Mucosa of stomach (tissue), 1 donor: Measurements from ENCODE around the gene UVRAG.

Experiments used
- H3K27me3 ChIP-seq: one replicate; pipeline ENCODE4 v1.7.0; 2013; ENCODE audit warnings: mild to moderate bottlenecking, low read length; ENCODE audit not compliant: control insufficient read depth, insufficient read depth
- H3K36me3 ChIP-seq: one replicate; pipeline ENCODE4 v1.7.0; 2013; ENCODE audit warnings: low read length; ENCODE audit not compliant: control insufficient read depth, insufficient read depth
- H3K4me1 ChIP-seq: one replicate; pipeline ENCODE4 v1.7.0; 2013; ENCODE audit warnings: mild to moderate bottlenecking, low read length; ENCODE audit not compliant: control insufficient read depth, insufficient read depth
- H3K4me3 ChIP-seq: one replicate; pipeline ENCODE4 v1.7.0; 2013; ENCODE audit warnings: low read length
- H3K9ac ChIP-seq: one replicate; pipeline ENCODE4 v1.7.0; 2013; ENCODE audit warnings: mild to moderate bottlenecking, low read length, moderate library complexity
- H3K9me3 ChIP-seq: one replicate; pipeline ENCODE4 v1.7.0; 2013; ENCODE audit warnings: mild to moderate bottlenecking, low read length, moderate library complexity; ENCODE audit not compliant: control insufficient read depth
- donor health status: Pancreatic carcinoma.

UVRAG gene

GRCh38 chr11:75800728-75801361 lies 14.2 kb upstream of the UVRAG start:
- H3K4me1 ChIP-seq = no peaks in the 10 kb centered on the region
- no peaks in the 10 kb centered on the region for H3K27me3 ChIP-seq
- no peak overlapping the region for H3K9ac ChIP-seq
- no peaks in the 10 kb centered on the region for H3K9me3 ChIP-seq
- peaks cover 2% of the 10 kb centered on the region for H3K36me3 ChIP-seq
- H3K4me3 ChIP-seq = no peak overlapping the region

GRCh38 chr11:75801362-75802020 lies 13.5 kb upstream of the UVRAG start:
- no peaks in the 10 kb centered on the region for H3K4me1 ChIP-seq
- H3K4me3 ChIP-seq = no peak overlapping the region
- H3K9me3 ChIP-seq = no peaks in the 10 kb centered on the region
- H3K9ac ChIP-seq = no peak overlapping the region
- no peaks in the 10 kb centered on the region for H3K36me3 ChIP-seq
- no peaks in the 10 kb centered on the region for H3K27me3 ChIP-seq

- H3K4me1 ChIP-seq = no peaks in the 10 kb centered on the region
- no peaks in the 10 kb centered on the region for H3K9me3 ChIP-seq
- H3K4me3 ChIP-seq = no peak overlapping the region
- H3K9ac ChIP-seq = no peak overlapping the region
- H3K27me3 ChIP-seq = no peaks in the 10 kb centered on the region
- H3K36me3 ChIP-seq = no peaks in the 10 kb centered on the region
Observed at GRCh38 chr11:75802021-75802912, 12.7 kb upstream of the UVRAG start.

- H3K9me3 ChIP-seq = no peaks in the 10 kb centered on the region
- no peaks in the 10 kb centered on the region for H3K4me1 ChIP-seq
- H3K4me3 ChIP-seq = no peak overlapping the region
- no peaks in the 10 kb centered on the region for H3K36me3 ChIP-seq
- no peaks in the 10 kb centered on the region for H3K27me3 ChIP-seq
- no peak overlapping the region for H3K9ac ChIP-seq
Observed at GRCh38 chr11:75802913-75803820, 11.8 kb upstream of the UVRAG start.

- Histone ChIP-seq H3K4me3 (no peak overlapping the region), H3K9ac (no peak overlapping the region), H3K4me1 (peaks cover 4% of the 10 kb centered on the region), H3K36me3 (no peaks in the 10 kb centered on the region), H3K9me3 (no peaks in the 10 kb centered on the region), H3K27me3 (no peaks in the 10 kb centered on the region)
Observed at GRCh38 chr11:75809111-75809510, 5.9 kb upstream of the UVRAG start.

- Histone ChIP-seq H3K4me3 (no peak overlapping the region), H3K9me3 (no peaks in the 10 kb centered on the region), H3K27me3 (no peaks in the 10 kb centered on the region), H3K9ac (no peak overlapping the region), H3K36me3 (no peaks in the 10 kb centered on the region), H3K4me1 (peaks cover 7% of the 10 kb centered on the region)
Observed at GRCh38 chr11:75809991-75810390, 5.0 kb upstream of the UVRAG start.

GRCh38 chr11:75810637-75811390 lies 4.2 kb upstream of the UVRAG start:
- Histone ChIP-seq H3K27me3 (no peaks in the 10 kb centered on the region), H3K9ac (no peak overlapping the region), H3K36me3 (no peaks in the 10 kb centered on the region), H3K4me3 (no peak overlapping the region), H3K9me3 (no peaks in the 10 kb centered on the region), H3K4me1 (peaks cover 7% of the 10 kb centered on the region)

GRCh38 chr11:75811485-75811884 lies 3.5 kb upstream of the UVRAG start:
- peaks cover 14% of the 10 kb centered on the region for H3K4me1 ChIP-seq
- H3K27me3 ChIP-seq = no peaks in the 10 kb centered on the region
- H3K9ac ChIP-seq = no peak overlapping the region
- H3K9me3 ChIP-seq = no peaks in the 10 kb centered on the region
- no peaks in the 10 kb centered on the region for H3K36me3 ChIP-seq
- H3K4me3 ChIP-seq = no peak overlapping the region

- H3K9ac ChIP-seq = no peak overlapping the region
- no peaks in the 10 kb centered on the region for H3K27me3 ChIP-seq
- no peaks in the 10 kb centered on the region for H3K36me3 ChIP-seq
- H3K4me1 ChIP-seq = peaks cover 22% of the 10 kb centered on the region
- H3K4me3 ChIP-seq = no peak overlapping the region
- no peaks in the 10 kb centered on the region for H3K9me3 ChIP-seq
Observed at GRCh38 chr11:75812542-75813040, 2.4 kb upstream of the UVRAG start.

- Histone ChIP-seq H3K36me3 (no peaks in the 10 kb centered on the region), H3K27me3 (no peaks in the 10 kb centered on the region), H3K4me1 (peaks cover 22% of the 10 kb centered on the region), H3K4me3 (no peak overlapping the region), H3K9me3 (no peaks in the 10 kb centered on the region), H3K9ac (no peak overlapping the region)
Observed at GRCh38 chr11:75813124-75813523, 1.9 kb upstream of the UVRAG start.

GRCh38 chr11:75813622-75814039 lies 1.4 kb upstream of the UVRAG start:
- Histone ChIP-seq H3K27me3 (no peaks in the 10 kb centered on the region), H3K4me3 (peak overlapping the region; percentile 85), H3K9ac (peak overlapping the region; percentile 71)

More at GRCh38 chr11:75813622-75814039, 1.4 kb upstream of the UVRAG start:
- Histone ChIP-seq H3K36me3 (no peaks in the 10 kb centered on the region), H3K4me1 (peaks cover 22% of the 10 kb centered on the region), H3K9me3 (no peaks in the 10 kb centered on the region)
